Measurements from ENCODE around the gene PRM3.
A peak's percentile ranks its signal among the peaks of the same experiment; 100 is the strongest.

The PRM3 gene

GRCh38 chr16:11224894-11225676 lies 48.3 kb downstream of the PRM3 start:
- peak; percentile 81 to 88 for DNase-seq (ENCODE audit: low read depth in 2 of 2)

- DNase-seq (ENCODE audit: low read depth in 2 of 2), result peak; percentile 75
Measured at GRCh38 chr16:11224096-11224893, 49.1 kb downstream of the PRM3 start.

Measured in stimulated activated CD8-positive, alpha-beta memory T cell treated with anti-CD3 and anti-CD28 coated beads, Interleukin-15, amount 100 ng/mL, for 48 hours (primary cell).